GM19193 (cell line): ENCODE results near the gene BPI.

Experiments
- POLR2A ChIP-seq: IDR thresholded peaks from 4 replicates; pipeline ENCODE4 v1.6.1; 2011; ENCODE audit not compliant: insufficient read depth, insufficient read length; ENCODE audit errors: extremely low read depth

The BPI gene

GRCh38 chr20:38316341-38316740 lies 12.4 kb downstream of the BPI start:
- TF ChIP-seq POLR2A, result no peak

GRCh38 chr20:38317422-38317821 lies 13.5 kb downstream of the BPI start:
- no peak for TF ChIP-seq POLR2A

GRCh38 chr20:38320221-38320620 lies 16.3 kb downstream of the BPI start:
- TF ChIP-seq POLR2A, result no peak

- no peak for TF ChIP-seq POLR2A
Observed at GRCh38 chr20:38321959-38322598, 18.1 kb downstream of the BPI start.

- no peak for TF ChIP-seq POLR2A
Observed at GRCh38 chr20:38324159-38324558, 20.2 kb downstream of the BPI start.

GRCh38 chr20:38325167-38325566 lies 21.2 kb downstream of the BPI start:
- no peak for TF ChIP-seq POLR2A

- TF ChIP-seq POLR2A, result no peak
Observed at GRCh38 chr20:38325905-38326304, 21.9 kb downstream of the BPI start.

- no peak for TF ChIP-seq POLR2A
Observed at GRCh38 chr20:38326309-38326708, 22.4 kb downstream of the BPI start.

- no peak for TF ChIP-seq POLR2A
Observed at GRCh38 chr20:38330638-38331037, 26.7 kb downstream of the BPI start.

- no peak for TF ChIP-seq POLR2A
Observed at GRCh38 chr20:38331245-38331644, 27.3 kb downstream of the BPI start.

- TF ChIP-seq POLR2A, result no peak
Observed at GRCh38 chr20:38331814-38332213, 27.9 kb downstream of the BPI start.

GRCh38 chr20:38334016-38334415 lies 30.1 kb downstream of the BPI start:
- TF ChIP-seq POLR2A, result no peak

- no peak for TF ChIP-seq POLR2A
Observed at GRCh38 chr20:38336726-38337125, 32.8 kb downstream of the BPI start.

GRCh38 chr20:38337561-38338140 lies 33.7 kb downstream of the BPI start:
- no peak for TF ChIP-seq POLR2A

- no peak for TF ChIP-seq POLR2A
Observed at GRCh38 chr20:38338849-38339520, 35.0 kb downstream of the BPI start.

GRCh38 chr20:38339997-38340396 lies 36.0 kb downstream of the BPI start:
- TF ChIP-seq POLR2A, result no peak
